Liver (tissue), 9 donors: ENCODE data around the gene LBH. TPM values are rescaled to one million over a fixed set of nuclear protein-coding genes. Genes with fewer than 3 reads are reported as not detected.

Experiments
- DNase-seq: peaks from one replicate; pipeline ENCODE4 v3.0.0-alpha.2; 2017; ENCODE audit warnings: low spot score
- H3K27ac ChIP-seq, 2 donors: one replicate each; pipeline ENCODE4 v1.7.0; 2013; ENCODE audit warnings: inconsistent platforms in 2 of 2, low read length in 2 of 2, control low read depth in 1 of 2, low read depth in 1 of 2, mild to moderate bottlenecking in 1 of 2
- H3K27me3 ChIP-seq, 4 donors: one replicate each; pipeline versions ENCODE4 v1.6.1 to v1.7.0; 2013; ENCODE audit warnings: low read length in 3 of 4, inconsistent platforms in 1 of 4, mild to moderate bottlenecking in 1 of 4, moderate library complexity in 1 of 4; ENCODE audit not compliant: control insufficient read depth in 4 of 4, insufficient read depth in 4 of 4
- H3K36me3 ChIP-seq, 4 donors: one replicate each; pipeline versions ENCODE4 v1.6.1 to v1.7.0; 2013; ENCODE audit warnings: low read length in 3 of 4, mild to moderate bottlenecking in 3 of 4, low read depth in 1 of 4, moderate library complexity in 1 of 4; ENCODE audit not compliant: control insufficient read depth in 4 of 4, insufficient read depth in 3 of 4
- H3K4me1 ChIP-seq, 4 donors: one replicate each; pipeline versions ENCODE4 v1.6.1 to v1.7.0; 2013; ENCODE audit warnings: low read length in 3 of 4, mild to moderate bottlenecking in 3 of 4, moderate library complexity in 1 of 4; ENCODE audit not compliant: control insufficient read depth in 4 of 4, insufficient read depth in 4 of 4
- H3K4me3 ChIP-seq, 3 donors: one replicate each; pipeline versions ENCODE4 v1.6.1 to v1.7.0; 2013; ENCODE audit warnings: low read length in 3 of 3, control low read depth in 1 of 3, low read depth in 1 of 3, mild to moderate bottlenecking in 1 of 3
- H3K9ac ChIP-seq, 2 donors: one replicate each; pipeline ENCODE4 v1.7.0; 2013; ENCODE audit warnings: low read length in 2 of 2, mild to moderate bottlenecking in 2 of 2, moderate library complexity in 2 of 2, control low read depth in 1 of 2, low read depth in 1 of 2
- H3K9me3 ChIP-seq, 4 donors: one replicate each; pipeline versions ENCODE4 v1.6.1 to v1.7.0; 2013; ENCODE audit warnings: low read length in 3 of 4; ENCODE audit not compliant: control insufficient read depth in 4 of 4
- ATF3 ChIP-seq: IDR thresholded peaks from 2 replicates; pipeline ENCODE4 v1.6.1; 2016; ENCODE audit warnings: antibody characterized with exemption
- CTCF ChIP-seq: fragments of 150-350 bp; IDR thresholded peaks from 2 replicates; pipeline ENCODE4 v1.5.1; 2017; ENCODE audit warnings: improper control_type of control experiment, low read depth, low read length; ENCODE audit not compliant: missing input control
- EGR1 ChIP-seq, 2 donors: IDR thresholded peaks; 2 replicates each; pipeline ENCODE4 v1.6.1; 2016 to 2018; ENCODE audit warnings: antibody characterized with exemption in 2 of 2, low read depth in 2 of 2
- FOXA1 ChIP-seq: IDR thresholded peaks from 2 replicates; pipeline ENCODE4 v1.6.1; 2016; ENCODE audit warnings: antibody characterized with exemption
- GABPA ChIP-seq, 2 donors: IDR thresholded peaks in 1 of 2; conservative IDR thresholded peaks in 1 of 2; 2 replicates each; pipeline ENCODE4 v1.6.1; 2016; ENCODE audit warnings: antibody characterized with exemption in 2 of 2, mild to moderate bottlenecking in 1 of 2, moderate library complexity in 1 of 2
- HNF4G ChIP-seq: IDR thresholded peaks from 2 replicates; pipeline ENCODE4 v1.6.1; 2016; ENCODE audit warnings: antibody characterized with exemption
- MAX ChIP-seq: IDR thresholded peaks from 2 replicates; pipeline ENCODE4 v1.6.1; 2016; ENCODE audit warnings: antibody characterized with exemption
- NR2F2 ChIP-seq: IDR thresholded peaks from 2 replicates; pipeline ENCODE4 v1.6.1; 2016; ENCODE audit warnings: antibody characterized with exemption
- RAD21 ChIP-seq, 2 donors: IDR thresholded peaks; 2 replicates each; pipeline ENCODE4 v1.6.1; 2016; ENCODE audit warnings: antibody characterized with exemption in 2 of 2, mild to moderate bottlenecking in 2 of 2
- REST ChIP-seq: IDR thresholded peaks from 2 replicates; pipeline ENCODE4 v1.6.1; 2016; ENCODE audit warnings: antibody characterized with exemption, mild to moderate bottlenecking
- RXRA ChIP-seq, 2 donors: IDR thresholded peaks; 2 replicates each; pipeline ENCODE4 v1.6.1; 2017 to 2018; ENCODE audit warnings: antibody characterized with exemption in 2 of 2, mild to moderate bottlenecking in 1 of 2
- SP1 ChIP-seq: IDR thresholded peaks from 2 replicates; pipeline ENCODE4 v1.6.1; 2018; ENCODE audit warnings: antibody characterized with exemption, mild to moderate bottlenecking
- YY1 ChIP-seq: IDR thresholded peaks from 2 replicates; pipeline ENCODE4 v1.6.1; 2016; ENCODE audit warnings: antibody characterized with exemption, mild to moderate bottlenecking
- ZBTB33 ChIP-seq: IDR thresholded peaks from 2 replicates; pipeline ENCODE4 v1.6.1; 2016; ENCODE audit warnings: antibody characterized with exemption
- WGBS: extraction: QIAGEN DNeasy Blood & Tissue Kit; methylation state at CpG from one replicate; pipeline ENCODE4 v1.1.7; 2013; 5-methylcytosine and 5-hydroxymethylcytosine counted together
- polyA plus RNA-seq, 2 donors: library from polyadenylated mRNA; stranded (reverse) in 1 of 2; unstranded in 1 of 2; fragments of 200-250 nt in 1 of 2; fragments of >200 nt in 1 of 2; fragmentation: Nextera tagmentation in 1 of 2; extraction: Ambion mirVana in 1 of 2; gene quantifications; one replicate each; pipeline versions ENCODE4 v1.2.1 to v1.2.3, GENCODE V29; 2013 to 2015
- total RNA-seq, 2 donors: library from RNA; depleted of rRNA; stranded (reverse); fragments of >200 nt; gene quantifications; one replicate each; pipeline ENCODE4 v1.2.3, GENCODE V29; 2014
- donor health status: healthy.
- donor health status: healthy.
- donor health status: healthy.
- donor health status: healthy.
- donor health status: healthy.

Gene LBH
- total and polyA plus RNA-seq, 4 donors, result 4.1 to 50.8 (median 9.1) TPM

GRCh38 chr2:30230497-30231211, 680 bp upstream of the LBH start:
- Histone ChIP-seq H3K4me1 (peaks cover 5 to 31% (median 15%) of the 10 kb centered on the region in 4 donors), H3K4me3 (peak overlapping the region; percentile 5 to 62 (median 30)), H3K36me3 (no peaks in the 10 kb centered on the region), H3K9me3 (no peaks in the 10 kb centered on the region), H3K9ac (no peak overlapping the region), H3K27ac (peak overlapping the region; percentile 64 to 72), H3K27me3 (peaks cover 0 to 4% (median 2%) of the 10 kb centered on the region in 4 donors)
- 13% methylated on average over 50 of the region's 50 CpGs for WGBS
- DNase-seq, result no peak
- TF ChIP-seq ZBTB33 (no peak), NR2F2 (no peak), RAD21 (IDR thresholded peaks at IDR 0.05) (no peak), RXRA (IDR thresholded peaks at IDR 0.05) (no peak), MAX (no peak), ATF3 (no peak), FOXA1 (no peak), YY1 (no peak), EGR1 (IDR thresholded peaks at IDR 0.05; ENCODE audit: low read depth in 2 of 2) (no peak), REST (no peak), CTCF (no peak), SP1 (no peak), GABPA (IDR thresholded peaks at IDR 0.05 in 1 of 2, conservative IDR thresholded peaks at IDR 0.05 in 1 of 2) (no peak), HNF4G (no peak)
